ENCODE data around the gene LSM3. TPM values are rescaled to one million over a fixed set of nuclear protein-coding genes. Genes with fewer than 3 reads are reported as not detected.

LSM3 gene
- total RNA-seq, 1 donor from 2014 or later: 10.0 TPM

DNA sequence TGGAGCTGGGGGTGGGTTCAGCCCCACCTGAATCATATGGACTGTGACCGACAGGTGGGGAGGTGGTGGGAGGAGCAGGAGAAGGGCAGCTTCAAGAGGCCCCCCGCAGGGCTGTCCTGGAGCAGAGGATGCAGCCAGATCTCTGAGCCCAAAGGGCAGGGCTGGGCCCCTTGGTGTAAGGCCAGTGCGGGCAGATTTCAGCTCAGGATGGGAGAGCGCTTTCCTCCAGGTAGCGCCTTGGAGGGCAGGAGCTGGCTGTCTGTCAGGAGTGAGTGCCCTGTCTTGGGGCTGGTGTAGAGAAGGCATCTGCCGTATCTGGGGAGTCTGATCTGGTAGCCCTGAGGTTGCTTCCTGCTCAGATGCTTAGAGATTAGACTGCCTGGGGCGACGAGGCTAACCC lies 46.5 kb upstream of the LSM3 start:
- H3K36me3 Mint-ChIP-seq (ENCODE audit: unreplicated experiment): peaks cover 64% of the 10 kb centered on the region
- no peak for DNase-seq (ENCODE audit: extremely low spot score, unreplicated experiment)

DNA sequence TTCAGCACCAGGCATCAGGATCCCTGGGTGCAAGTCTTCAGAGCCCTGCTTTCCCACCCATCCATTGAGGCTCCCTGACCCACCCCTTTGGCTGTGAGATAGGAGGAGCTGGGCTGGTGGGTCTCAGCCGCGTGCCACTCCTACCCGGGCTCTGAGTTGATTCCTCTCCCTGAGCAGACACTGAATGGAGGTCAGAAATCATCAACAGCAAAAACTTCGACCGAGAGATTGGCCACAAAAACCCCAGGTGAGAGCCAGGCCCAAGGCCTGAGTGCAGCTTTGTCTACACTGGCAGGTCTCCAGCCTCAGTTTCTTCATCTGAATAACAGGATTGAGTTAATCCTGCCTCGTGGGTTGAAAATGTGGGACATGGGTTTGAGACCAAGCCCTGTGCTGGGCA lies 45.9 kb upstream of the LSM3 start:
- Mint-ChIP-seq H3K4me1 (ENCODE audit: unreplicated experiment) (no peaks in the 10 kb centered on the region), H3K27ac (ENCODE audit: unreplicated experiment) (no peak overlapping the region), H3K4me3 (ENCODE audit: unreplicated experiment) (no peak overlapping the region), H3K27me3 (ENCODE audit: unreplicated experiment) (no peaks in the 10 kb centered on the region), H3K9me3 (ENCODE audit: unreplicated experiment) (no peaks in the 10 kb centered on the region), H3K36me3 (ENCODE audit: unreplicated experiment) (peaks cover 64% of the 10 kb centered on the region)
- TF ChIP-seq CTCF (IDR thresholded peaks at IDR 0.05): no peak
- no peak for DNase-seq (ENCODE audit: extremely low spot score, unreplicated experiment)

More for the DNA sequence above, 46.5 kb upstream of the LSM3 start:
- Mint-ChIP-seq H3K27me3 (ENCODE audit: unreplicated experiment) (no peaks in the 10 kb centered on the region), H3K9me3 (ENCODE audit: unreplicated experiment) (no peaks in the 10 kb centered on the region), H3K4me3 (ENCODE audit: unreplicated experiment) (no peak overlapping the region), H3K4me1 (ENCODE audit: unreplicated experiment) (peaks cover 5% of the 10 kb centered on the region), H3K27ac (ENCODE audit: unreplicated experiment) (no peak overlapping the region)
- no peak for TF ChIP-seq CTCF (IDR thresholded peaks at IDR 0.05)

DNA sequence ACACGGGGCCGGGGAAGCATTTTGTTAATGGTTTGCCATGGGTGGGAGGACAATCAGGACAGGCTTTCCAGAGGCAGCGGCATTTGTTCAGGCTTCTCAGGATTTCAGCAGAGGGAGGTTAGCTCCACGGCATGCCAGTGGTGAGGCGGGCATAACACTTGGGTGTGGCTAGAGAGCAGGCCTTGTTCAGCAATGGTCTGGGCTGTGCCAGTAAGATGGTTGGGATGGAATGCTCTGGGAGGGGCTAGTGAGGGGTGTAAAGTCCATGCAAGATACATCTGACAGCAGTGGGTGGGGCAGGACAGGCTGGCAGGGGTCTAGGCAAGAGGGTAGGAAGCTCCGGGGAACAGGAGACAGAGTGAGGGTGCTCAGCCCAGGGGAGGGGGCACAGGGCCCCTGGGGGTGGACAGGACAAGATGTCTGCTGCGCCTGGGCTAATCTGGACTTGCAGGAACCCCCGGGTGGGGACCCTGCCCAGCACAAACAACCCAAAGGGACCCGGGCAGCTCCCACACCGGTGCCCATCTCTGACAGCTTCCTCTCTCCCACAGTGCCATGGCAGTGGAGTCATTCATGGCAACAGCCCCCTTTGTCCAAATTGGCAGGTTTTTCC lies 45.3 kb upstream of the LSM3 start:
- no peak for TF ChIP-seq CTCF (IDR thresholded peaks at IDR 0.05)
- no peaks in the 10 kb centered on the region for H3K4me1 Mint-ChIP-seq (ENCODE audit: unreplicated experiment)
- H3K4me3 Mint-ChIP-seq (ENCODE audit: unreplicated experiment): no peak overlapping the region
- H3K27ac Mint-ChIP-seq (ENCODE audit: unreplicated experiment): no peak overlapping the region
- H3K9me3 Mint-ChIP-seq (ENCODE audit: unreplicated experiment): no peaks in the 10 kb centered on the region
- peaks cover 59% of the 10 kb centered on the region for H3K36me3 Mint-ChIP-seq (ENCODE audit: unreplicated experiment)
- no peaks in the 10 kb centered on the region for H3K27me3 Mint-ChIP-seq (ENCODE audit: unreplicated experiment)
- no peak for DNase-seq (ENCODE audit: extremely low spot score, unreplicated experiment)

- Mint-ChIP-seq H3K36me3 (ENCODE audit: unreplicated experiment) (peaks cover 55% of the 10 kb centered on the region), H3K27ac (ENCODE audit: unreplicated experiment) (no peak overlapping the region)
Measured at GRCh38 chr3:14133876-14134275, 44.7 kb upstream of the LSM3 start.

GRCh38 chr3:14134291-14134690 lies 44.3 kb upstream of the LSM3 start:
- Mint-ChIP-seq H3K36me3 (ENCODE audit: unreplicated experiment) (peaks cover 54% of the 10 kb centered on the region), H3K27ac (ENCODE audit: unreplicated experiment) (no peak overlapping the region), H3K4me1 (ENCODE audit: unreplicated experiment) (no peaks in the 10 kb centered on the region), H3K9me3 (ENCODE audit: unreplicated experiment) (no peaks in the 10 kb centered on the region), H3K27me3 (ENCODE audit: unreplicated experiment) (no peaks in the 10 kb centered on the region), H3K4me3 (ENCODE audit: unreplicated experiment) (no peak overlapping the region)
- no peak for TF ChIP-seq CTCF (IDR thresholded peaks at IDR 0.05)
- no peak for DNase-seq (ENCODE audit: extremely low spot score, unreplicated experiment)

More at GRCh38 chr3:14133876-14134275, 44.7 kb upstream of the LSM3 start:
- H3K4me1 Mint-ChIP-seq (ENCODE audit: unreplicated experiment): no peaks in the 10 kb centered on the region
- no peak for DNase-seq (ENCODE audit: extremely low spot score, unreplicated experiment)
- H3K27me3 Mint-ChIP-seq (ENCODE audit: unreplicated experiment): no peaks in the 10 kb centered on the region
- no peaks in the 10 kb centered on the region for H3K9me3 Mint-ChIP-seq (ENCODE audit: unreplicated experiment)
- TF ChIP-seq CTCF (IDR thresholded peaks at IDR 0.05): no peak
- H3K4me3 Mint-ChIP-seq (ENCODE audit: unreplicated experiment): no peak overlapping the region

All from osteocyte (in vitro differentiated cells).